Measurements from ENCODE around the gene GARS1. TPM values are rescaled to one million over a fixed set of nuclear protein-coding genes. Genes with fewer than 3 reads are reported as not detected.

GARS1 gene
- polyA plus RNA-seq, 1 donor from 2014 or later: 99.1 TPM

DNA sequence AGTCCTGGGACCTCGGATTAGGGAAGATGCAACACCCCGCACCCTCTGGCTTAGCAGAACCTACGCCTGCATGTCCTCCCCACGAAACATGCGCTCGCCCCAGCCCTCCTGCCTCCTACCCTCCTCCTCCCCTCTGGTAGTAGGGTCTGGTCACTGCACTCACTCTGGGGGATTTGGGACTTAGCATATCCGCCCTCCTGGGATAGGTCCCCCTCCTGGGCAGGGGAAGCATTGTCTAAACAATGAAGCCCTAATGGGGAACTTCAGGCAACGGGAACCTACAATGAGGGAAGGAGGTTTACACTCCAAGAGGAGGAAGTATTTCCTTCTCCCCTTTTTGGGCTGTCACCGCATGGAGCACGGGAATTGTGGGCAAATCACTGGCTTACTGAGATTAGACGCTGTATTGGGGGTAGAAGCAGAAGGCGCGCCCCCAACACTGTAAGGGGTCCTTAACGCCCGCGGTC, 86.7 kb downstream of the GARS1 start:
- H3F3A ChIP-seq (ENCODE audit: insufficient read depth, low read length, poor library complexity, severe bottlenecking): no peaks in the 10 kb centered on the region
- no peak overlapping the region for H3K27ac ChIP-seq (ENCODE audit: low read length)
- H2AFZ ChIP-seq (ENCODE audit: low read depth, low read length): no peak overlapping the region
- no peaks in the 10 kb centered on the region for H3K9me2 ChIP-seq (ENCODE audit: insufficient read depth, low read length)
- H3K79me2 ChIP-seq (replicated peaks; ENCODE audit: insufficient read depth, low read length): no peaks in the 10 kb centered on the region
- no peaks in the 10 kb centered on the region for H4K20me1 ChIP-seq (ENCODE audit: insufficient read depth)
- peaks cover 47% of the 10 kb centered on the region for H3K27me3 ChIP-seq (ENCODE audit: insufficient read depth, low read depth, low read length)
- no peak overlapping the region for H3K4me2 ChIP-seq (ENCODE audit: low read length)
- no peaks in the 10 kb centered on the region for H3K36me3 ChIP-seq (ENCODE audit: insufficient read depth, low read length)
- no peaks in the 10 kb centered on the region for H3K9me3 ChIP-seq (ENCODE audit: low read length)
- no peak overlapping the region for H3K9ac ChIP-seq (ENCODE audit: low read length)
- H3K4me3 ChIP-seq (ENCODE audit: low read length): peak overlapping the region; percentile 88
- no peak for TF ChIP-seq TAF1 (IDR thresholded peaks at IDR 0.05; ENCODE audit: low read depth)
- TF ChIP-seq SMC3 (conservative IDR thresholded peaks at IDR 0.05; ENCODE audit: poor library complexity): no peak
- TF ChIP-seq, protein P1, sequence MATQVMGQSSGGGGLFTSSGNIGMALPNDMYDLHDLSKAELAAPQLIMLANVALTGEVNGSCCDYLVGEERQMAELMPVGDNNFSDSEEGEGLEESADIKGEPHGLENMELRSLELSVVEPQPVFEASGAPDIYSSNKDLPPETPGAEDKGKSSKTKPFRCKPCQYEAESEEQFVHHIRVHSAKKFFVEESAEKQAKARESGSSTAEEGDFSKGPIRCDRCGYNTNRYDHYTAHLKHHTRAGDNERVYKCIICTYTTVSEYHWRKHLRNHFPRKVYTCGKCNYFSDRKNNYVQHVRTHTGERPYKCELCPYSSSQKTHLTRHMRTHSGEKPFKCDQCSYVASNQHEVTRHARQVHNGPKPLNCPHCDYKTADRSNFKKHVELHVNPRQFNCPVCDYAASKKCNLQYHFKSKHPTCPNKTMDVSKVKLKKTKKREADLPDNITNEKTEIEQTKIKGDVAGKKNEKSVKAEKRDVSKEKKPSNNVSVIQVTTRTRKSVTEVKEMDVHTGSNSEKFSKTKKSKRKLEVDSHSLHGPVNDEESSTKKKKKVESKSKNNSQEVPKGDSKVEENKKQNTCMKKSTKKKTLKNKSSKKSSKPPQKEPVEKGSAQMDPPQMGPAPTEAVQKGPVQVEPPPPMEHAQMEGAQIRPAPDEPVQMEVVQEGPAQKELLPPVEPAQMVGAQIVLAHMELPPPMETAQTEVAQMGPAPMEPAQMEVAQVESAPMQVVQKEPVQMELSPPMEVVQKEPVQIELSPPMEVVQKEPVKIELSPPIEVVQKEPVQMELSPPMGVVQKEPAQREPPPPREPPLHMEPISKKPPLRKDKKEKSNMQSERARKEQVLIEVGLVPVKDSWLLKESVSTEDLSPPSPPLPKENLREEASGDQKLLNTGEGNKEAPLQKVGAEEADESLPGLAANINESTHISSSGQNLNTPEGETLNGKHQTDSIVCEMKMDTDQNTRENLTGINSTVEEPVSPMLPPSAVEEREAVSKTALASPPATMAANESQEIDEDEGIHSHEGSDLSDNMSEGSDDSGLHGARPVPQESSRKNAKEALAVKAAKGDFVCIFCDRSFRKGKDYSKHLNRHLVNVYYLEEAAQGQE (IDR thresholded peaks at IDR 0.05; ENCODE audit: borderline replicate concordance): no peak
- TF ChIP-seq POLR2AphosphoS5 (IDR thresholded peaks at IDR 0.05): no peak
- TF ChIP-seq, protein P2, sequence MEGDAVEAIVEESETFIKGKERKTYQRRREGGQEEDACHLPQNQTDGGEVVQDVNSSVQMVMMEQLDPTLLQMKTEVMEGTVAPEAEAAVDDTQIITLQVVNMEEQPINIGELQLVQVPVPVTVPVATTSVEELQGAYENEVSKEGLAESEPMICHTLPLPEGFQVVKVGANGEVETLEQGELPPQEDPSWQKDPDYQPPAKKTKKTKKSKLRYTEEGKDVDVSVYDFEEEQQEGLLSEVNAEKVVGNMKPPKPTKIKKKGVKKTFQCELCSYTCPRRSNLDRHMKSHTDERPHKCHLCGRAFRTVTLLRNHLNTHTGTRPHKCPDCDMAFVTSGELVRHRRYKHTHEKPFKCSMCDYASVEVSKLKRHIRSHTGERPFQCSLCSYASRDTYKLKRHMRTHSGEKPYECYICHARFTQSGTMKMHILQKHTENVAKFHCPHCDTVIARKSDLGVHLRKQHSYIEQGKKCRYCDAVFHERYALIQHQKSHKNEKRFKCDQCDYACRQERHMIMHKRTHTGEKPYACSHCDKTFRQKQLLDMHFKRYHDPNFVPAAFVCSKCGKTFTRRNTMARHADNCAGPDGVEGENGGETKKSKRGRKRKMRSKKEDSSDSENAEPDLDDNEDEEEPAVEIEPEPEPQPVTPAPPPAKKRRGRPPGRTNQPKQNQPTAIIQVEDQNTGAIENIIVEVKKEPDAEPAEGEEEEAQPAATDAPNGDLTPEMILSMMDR (IDR thresholded peaks at IDR 0.05; ENCODE audit: poor library complexity, severe bottlenecking): no peak
- TF ChIP-seq EZH2 (IDR thresholded peaks at IDR 0.05; ENCODE audit: borderline replicate concordance, insufficient read depth, low read length, poor library complexity, severe bottlenecking): no peak
- TF ChIP-seq RAD21 (conservative IDR thresholded peaks at IDR 0.05): no peak
- no peak for TF ChIP-seq MXI1 (conservative IDR thresholded peaks at IDR 0.05; ENCODE audit: poor library complexity, severe bottlenecking)
- no peak for TF ChIP-seq EP300 (conservative IDR thresholded peaks at IDR 0.05; ENCODE audit: poor library complexity, severe bottlenecking)

DNA sequence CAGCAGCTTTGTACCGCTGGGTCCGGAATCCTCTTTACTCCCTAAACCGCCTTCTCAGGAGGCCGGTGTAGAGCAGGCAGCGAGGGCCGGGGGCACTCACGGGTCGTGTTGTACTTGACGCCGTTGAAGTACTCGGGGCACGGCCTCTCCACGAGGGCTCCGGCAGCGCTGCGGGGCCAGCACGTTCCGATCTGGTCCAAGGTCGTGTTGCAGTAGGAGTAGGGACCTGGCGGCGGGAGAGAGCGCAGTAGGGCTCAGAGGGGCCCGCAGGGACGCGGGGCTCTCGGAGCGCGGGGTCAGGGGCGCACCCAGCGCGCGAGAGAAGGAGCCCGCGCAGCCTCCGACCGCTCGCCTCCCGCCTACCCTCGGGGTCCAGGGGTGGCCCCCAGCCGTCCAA, 87.1 kb downstream of the GARS1 start:
- no peak for TF ChIP-seq MXI1 (conservative IDR thresholded peaks at IDR 0.05; ENCODE audit: poor library complexity, severe bottlenecking)
- TF ChIP-seq, protein P1 (IDR thresholded peaks at IDR 0.05; ENCODE audit: borderline replicate concordance): no peak
- no peak for TF ChIP-seq TAF1 (IDR thresholded peaks at IDR 0.05; ENCODE audit: low read depth)
- no peak for TF ChIP-seq SMC3 (conservative IDR thresholded peaks at IDR 0.05; ENCODE audit: poor library complexity)
- no peak for TF ChIP-seq RAD21 (conservative IDR thresholded peaks at IDR 0.05)
- no peak for TF ChIP-seq POLR2AphosphoS5 (IDR thresholded peaks at IDR 0.05)
- TF ChIP-seq EZH2 (IDR thresholded peaks at IDR 0.05; ENCODE audit: borderline replicate concordance, insufficient read depth, low read length, poor library complexity, severe bottlenecking): no peak
- TF ChIP-seq, protein P2 (IDR thresholded peaks at IDR 0.05; ENCODE audit: poor library complexity, severe bottlenecking): no peak
- TF ChIP-seq EP300 (conservative IDR thresholded peaks at IDR 0.05; ENCODE audit: poor library complexity, severe bottlenecking): no peak
- Histone ChIP-seq H3K4me2 (ENCODE audit: low read length) (peak overlapping the region; percentile 31), H3F3A (ENCODE audit: insufficient read depth, low read length, poor library complexity, severe bottlenecking) (no peaks in the 10 kb centered on the region), H3K9ac (ENCODE audit: low read length) (peak overlapping the region; percentile 40), H3K4me3 (ENCODE audit: low read length) (peak overlapping the region; percentile 88), H2AFZ (ENCODE audit: low read depth, low read length) (peak overlapping the region; percentile 24), H3K27me3 (ENCODE audit: insufficient read depth, low read depth, low read length) (peaks cover 47% of the 10 kb centered on the region), H3K9me3 (ENCODE audit: low read length) (no peaks in the 10 kb centered on the region), H3K9me2 (ENCODE audit: insufficient read depth, low read length) (no peaks in the 10 kb centered on the region), H3K79me2 (replicated peaks; ENCODE audit: insufficient read depth, low read length) (no peaks in the 10 kb centered on the region), H3K36me3 (ENCODE audit: insufficient read depth, low read length) (no peaks in the 10 kb centered on the region), H4K20me1 (ENCODE audit: insufficient read depth) (no peaks in the 10 kb centered on the region), H3K27ac (ENCODE audit: low read length) (no peak overlapping the region)
